ENCODE measurements around the gene VCY1B.
"Not testable (repeated sequence)": the region's sequence is repeated elsewhere in the genome, so short reads cannot be mapped to it uniquely, and the experiment has no call there.

Gene VCY1B

GRCh38 chrY:14055927-14056326 lies at the start of gene VCY1B:
Gene VCY1B, plus strand, starts transcription at chrY:14056227. Its CDS starts 63 bp downstream, at chrY:14056290.
- not testable (repeated sequence) for H3K4me3 ChIP-seq (ENCODE audit: insufficient read depth, low read length, poor library complexity, severe bottlenecking); H3K4me2 ChIP-seq (ENCODE audit: low read depth, low read length, poor library complexity, severe bottlenecking); H2AFZ ChIP-seq (ENCODE audit: low read depth, low read length, severe bottlenecking); H4K20me1 ChIP-seq (ENCODE audit: low read depth, low read length); H3K79me2 ChIP-seq (ENCODE audit: insufficient read depth, low read length); H3K27me3 ChIP-seq (ENCODE audit: low read length); H3F3A ChIP-seq (ENCODE audit: insufficient read depth); H3K36me3 ChIP-seq (ENCODE audit: low read length); H3K9ac ChIP-seq (ENCODE audit: low read length); H3K9me3 ChIP-seq (ENCODE audit: insufficient read depth, low read length); H3K27ac ChIP-seq (ENCODE audit: low read depth, low read length); H3K9me2 ChIP-seq (replicated peaks; ENCODE audit: insufficient read depth, low read length)

GRCh38 chrY:14011916-14012315 lies 44.1 kb upstream of the VCY1B start:
- not testable (repeated sequence) for H3K36me3 ChIP-seq (ENCODE audit: low read length); H3K27me3 ChIP-seq (ENCODE audit: low read length); H3K27ac ChIP-seq (ENCODE audit: low read depth, low read length); H4K20me1 ChIP-seq (ENCODE audit: low read depth, low read length); H3K4me2 ChIP-seq (ENCODE audit: low read depth, low read length, poor library complexity, severe bottlenecking); H3K9me2 ChIP-seq (replicated peaks; ENCODE audit: insufficient read depth, low read length); H3K79me2 ChIP-seq (ENCODE audit: insufficient read depth, low read length); H3K4me3 ChIP-seq (ENCODE audit: insufficient read depth, low read length, poor library complexity, severe bottlenecking); H3K9ac ChIP-seq (ENCODE audit: low read length); H3K9me3 ChIP-seq (ENCODE audit: insufficient read depth, low read length); H2AFZ ChIP-seq (ENCODE audit: low read depth, low read length, severe bottlenecking); H3F3A ChIP-seq (ENCODE audit: insufficient read depth)

GRCh38 chrY:14030395-14030794 lies 25.6 kb upstream of the VCY1B start:
- not testable (repeated sequence) for H3K9me3 ChIP-seq (ENCODE audit: insufficient read depth, low read length); H3F3A ChIP-seq (ENCODE audit: insufficient read depth); H4K20me1 ChIP-seq (ENCODE audit: low read depth, low read length); H3K4me2 ChIP-seq (ENCODE audit: low read depth, low read length, poor library complexity, severe bottlenecking); H3K4me3 ChIP-seq (ENCODE audit: insufficient read depth, low read length, poor library complexity, severe bottlenecking); H3K9me2 ChIP-seq (replicated peaks; ENCODE audit: insufficient read depth, low read length); H3K79me2 ChIP-seq (ENCODE audit: insufficient read depth, low read length); H3K36me3 ChIP-seq (ENCODE audit: low read length); H2AFZ ChIP-seq (ENCODE audit: low read depth, low read length, severe bottlenecking); H3K27me3 ChIP-seq (ENCODE audit: low read length); H3K27ac ChIP-seq (ENCODE audit: low read depth, low read length); H3K9ac ChIP-seq (ENCODE audit: low read length)

GRCh38 chrY:14085877-14086276 lies 29.9 kb downstream of the VCY1B start:
- no peaks in the 10 kb centered on the region for H3K9me2 ChIP-seq (replicated peaks; ENCODE audit: insufficient read depth, low read length)
- no peaks in the 10 kb centered on the region for H3F3A ChIP-seq (ENCODE audit: insufficient read depth)
- TF ChIP-seq CTCF (IDR thresholded peaks at IDR 0.05; ENCODE audit: insufficient read depth, low read length, poor library complexity, severe bottlenecking) (no peak), EZH2phosphoT487 (conservative IDR thresholded peaks at IDR 0.05; ENCODE audit: low read length) (no peak)
- no peaks in the 10 kb centered on the region for H3K27me3 ChIP-seq (ENCODE audit: low read length)
- H4K20me1 ChIP-seq (ENCODE audit: low read depth, low read length): no peaks in the 10 kb centered on the region
- H3K4me2 ChIP-seq (ENCODE audit: low read depth, low read length, poor library complexity, severe bottlenecking): no peak overlapping the region
- H3K4me3 ChIP-seq (ENCODE audit: insufficient read depth, low read length, poor library complexity, severe bottlenecking): no peak overlapping the region
- H2AFZ ChIP-seq (ENCODE audit: low read depth, low read length, severe bottlenecking): no peak overlapping the region
- H3K79me2 ChIP-seq (ENCODE audit: insufficient read depth, low read length): no peaks in the 10 kb centered on the region
- H3K9me3 ChIP-seq (ENCODE audit: insufficient read depth, low read length): no peaks in the 10 kb centered on the region
- no peak overlapping the region for H3K27ac ChIP-seq (ENCODE audit: low read depth, low read length)
- H3K36me3 ChIP-seq (ENCODE audit: low read length): no peaks in the 10 kb centered on the region
- no peak overlapping the region for H3K9ac ChIP-seq (ENCODE audit: low read length)
